ENCODE results near the gene TMTC3. TPM values are rescaled to one million over a fixed set of nuclear protein-coding genes. Genes with fewer than 3 reads are reported as not detected.

The TMTC3 gene
- total and polyA plus RNA-seq, 2 of the 4 experiments (the other 2 are of a cell fraction): 3.7 to 44.3 TPM

DNA sequence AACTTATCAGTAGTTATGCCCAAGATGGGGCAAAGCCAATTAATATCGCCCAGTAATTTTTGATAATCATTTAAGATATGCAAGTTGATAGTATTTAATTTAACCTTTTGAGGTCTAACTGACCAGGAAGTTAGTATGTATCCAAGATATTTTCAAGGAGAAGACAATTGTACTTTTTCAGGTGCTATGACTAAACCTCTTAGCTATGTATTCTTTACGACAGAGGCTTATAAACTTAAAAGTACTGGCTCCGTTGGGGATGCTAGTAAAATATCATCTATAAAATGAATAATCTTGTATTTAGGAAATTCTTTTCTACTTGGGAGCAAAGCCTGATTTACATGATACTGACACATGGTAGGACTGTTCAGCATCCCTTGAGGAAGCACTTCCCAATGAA, 40.3 kb downstream of the TMTC3 start:
- Histone ChIP-seq H4K8ac (ENCODE audit: low read depth in 2 of 2, low read length in 2 of 2) (no peak overlapping the region), H3K27me3 (ENCODE audit: control insufficient read depth, insufficient read depth, low read length) (no peaks in the 10 kb centered on the region), H3K36me3 (ENCODE audit: control insufficient read depth, insufficient read depth, low read length) (peaks cover 8% of the 10 kb centered on the region), H4K91ac (ENCODE audit: insufficient read depth, low read depth, low read length) (no peak overlapping the region), H2AK5ac (ENCODE audit: low read depth, low read length) (no peak overlapping the region), H2AK9ac (replicated peaks; ENCODE audit: low read depth, low read length, poor library complexity) (no peak overlapping the region), H3K27ac (ENCODE audit: insufficient read depth, low read length) (no peak overlapping the region), H2BK20ac (ENCODE audit: low read depth, low read length) (no peak overlapping the region), H3K9ac (ENCODE audit: low read depth, low read length) (no peak overlapping the region), H3K4ac (ENCODE audit: low read depth, low read length) (no peak overlapping the region), H3K23ac (ENCODE audit: low read depth, low read length) (no peak overlapping the region), H2BK5ac (ENCODE audit: low read depth, low read length, poor library complexity, severe bottlenecking) (no peak overlapping the region), H3K4me2 (ENCODE audit: low read depth, low read length) (no peak overlapping the region), H2BK120ac (ENCODE audit: low read depth, low read length) (no peak overlapping the region), H4K20me1 (ENCODE audit: insufficient read depth, low read length) (no peaks in the 10 kb centered on the region), H3K9me3 (ENCODE audit: control insufficient read depth, insufficient read depth, low read length) (no peaks in the 10 kb centered on the region), H3K4me3 (ENCODE audit: insufficient read depth, low read depth, low read length) (no peak overlapping the region), H3K9me1 (ENCODE audit: insufficient read depth, low read length) (no peaks in the 10 kb centered on the region), H3K4me1 (ENCODE audit: control insufficient read depth, insufficient read depth, low read length) (no peaks in the 10 kb centered on the region), H3K14ac (replicated peaks; ENCODE audit: low read depth, low read length) (no peak overlapping the region), H3K79me1 (ENCODE audit: low read depth in 1 of 2, low read length in 2 of 2) (no peaks in the 10 kb centered on the region; a peak in 1 of 4 replicates), H3K18ac (ENCODE audit: low read depth, low read length) (no peak overlapping the region), H2BK15ac (ENCODE audit: low read depth, low read length) (no peak overlapping the region), H4K5ac (ENCODE audit: low read depth, low read length) (no peak overlapping the region), H2AFZ (replicated peaks; ENCODE audit: low read length, poor library complexity) (no peak overlapping the region), H3K56ac (ENCODE audit: extremely low read depth, insufficient read depth, low read length) (no peak overlapping the region)
- TF ChIP-seq SMC3 (IDR thresholded peaks at IDR 0.05; ENCODE audit: low read depth, low read length): no peak
- TF ChIP-seq USF2 (IDR thresholded peaks at IDR 0.05; ENCODE audit: low read depth, low read length): no peak
- TF ChIP-seq ELK1 (IDR thresholded peaks at IDR 0.05; ENCODE audit: borderline replicate concordance, low read depth, low read length): no peak
- no peak for TF ChIP-seq POLR2A (IDR thresholded peaks at IDR 0.05; ENCODE audit: low read depth, low read length)
- TF ChIP-seq RCOR1 (IDR thresholded peaks at IDR 0.05; ENCODE audit: insufficient replicate concordance, low read length): no peak
- TF ChIP-seq, protein P1, sequence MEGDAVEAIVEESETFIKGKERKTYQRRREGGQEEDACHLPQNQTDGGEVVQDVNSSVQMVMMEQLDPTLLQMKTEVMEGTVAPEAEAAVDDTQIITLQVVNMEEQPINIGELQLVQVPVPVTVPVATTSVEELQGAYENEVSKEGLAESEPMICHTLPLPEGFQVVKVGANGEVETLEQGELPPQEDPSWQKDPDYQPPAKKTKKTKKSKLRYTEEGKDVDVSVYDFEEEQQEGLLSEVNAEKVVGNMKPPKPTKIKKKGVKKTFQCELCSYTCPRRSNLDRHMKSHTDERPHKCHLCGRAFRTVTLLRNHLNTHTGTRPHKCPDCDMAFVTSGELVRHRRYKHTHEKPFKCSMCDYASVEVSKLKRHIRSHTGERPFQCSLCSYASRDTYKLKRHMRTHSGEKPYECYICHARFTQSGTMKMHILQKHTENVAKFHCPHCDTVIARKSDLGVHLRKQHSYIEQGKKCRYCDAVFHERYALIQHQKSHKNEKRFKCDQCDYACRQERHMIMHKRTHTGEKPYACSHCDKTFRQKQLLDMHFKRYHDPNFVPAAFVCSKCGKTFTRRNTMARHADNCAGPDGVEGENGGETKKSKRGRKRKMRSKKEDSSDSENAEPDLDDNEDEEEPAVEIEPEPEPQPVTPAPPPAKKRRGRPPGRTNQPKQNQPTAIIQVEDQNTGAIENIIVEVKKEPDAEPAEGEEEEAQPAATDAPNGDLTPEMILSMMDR (conservative IDR thresholded peaks at IDR 0.05; ENCODE audit: low read depth, low read length): no peak
- no peak for TF ChIP-seq CHD1 (IDR thresholded peaks at IDR 0.05; ENCODE audit: low read depth, low read length)
- no peak for TF ChIP-seq MAZ (IDR thresholded peaks at IDR 0.05; ENCODE audit: borderline replicate concordance, low read depth, low read length)
- no peak for TF ChIP-seq RFX5 (IDR thresholded peaks at IDR 0.05; ENCODE audit: low read depth, low read length)
- TF ChIP-seq MXI1 (IDR thresholded peaks at IDR 0.05; ENCODE audit: borderline replicate concordance, low read depth, low read length): no peak
- no peak for TF ChIP-seq FOS (IDR thresholded peaks at IDR 0.05; ENCODE audit: low read depth, low read length)
- no peak for TF ChIP-seq CEBPB (IDR thresholded peaks at IDR 0.05; ENCODE audit: low read depth, low read length)
- TF ChIP-seq NFE2L2 (IDR thresholded peaks at IDR 0.05; ENCODE audit: low read depth, low read length): no peak
- no peak for TF ChIP-seq RAD21 (IDR thresholded peaks at IDR 0.05; ENCODE audit: low read length)
- TF ChIP-seq MAFK (IDR thresholded peaks at IDR 0.05; ENCODE audit: low read depth, low read length): no peak
- no peak for TF ChIP-seq BHLHE40 (IDR thresholded peaks at IDR 0.05; ENCODE audit: low read depth, low read length)
- no CpG with 5 or more reads among the region's 3 CpGs for WGBS, 2 experiments (ENCODE audit: extremely low coverage in 2 of 2, insufficient read length in 1 of 2)
- no TSS peak for BruUV-seq (replicated peaks)
- intact Hi-C loops (cut with micrococcal nuclease) (no loop called here), dilution Hi-C loops (cut with HindIII; ENCODE audit: low sequenced_read_pairs, unreplicated experiment) (no loop called here), in situ Hi-C loops (cut with MboI; ENCODE audit: low sequenced_read_pairs) (no loop called here)
- POLR2A ChIA-PET (ENCODE audit: unreplicated experiment): no interaction called here
- DNase-seq (no peak), ATAC-seq (ENCODE audit: low read depth) (no peak)
- CTCF ChIA-PET: no interaction called here

All from IMR-90 (cell line).